Activated naive CD8-positive, alpha-beta T cell (primary cell): Measurements from ENCODE around the gene GABBR2.

Experiments
- H3K27ac Mint-ChIP-seq: one replicate; pipeline ENCODE4 v1.8.0; 2021; ENCODE audit warnings: mixed read lengths
- H3K27me3 Mint-ChIP-seq: one replicate; pipeline ENCODE4 v1.8.0; 2021; ENCODE audit warnings: mixed read lengths
- H3K36me3 Mint-ChIP-seq: one replicate; pipeline ENCODE4 v1.8.0; 2021; ENCODE audit warnings: mixed read lengths
- H3K4me1 Mint-ChIP-seq: one replicate; pipeline ENCODE4 v1.8.0; 2021; ENCODE audit warnings: low read depth, mixed read lengths
- H3K4me3 Mint-ChIP-seq: one replicate; pipeline ENCODE4 v1.8.0; 2021; ENCODE audit warnings: mild to moderate bottlenecking, mixed read lengths
- H3K9me3 Mint-ChIP-seq: one replicate; pipeline ENCODE4 v1.8.0; 2021; ENCODE audit warnings: low read depth, mixed read lengths

GABBR2 gene

DNA sequence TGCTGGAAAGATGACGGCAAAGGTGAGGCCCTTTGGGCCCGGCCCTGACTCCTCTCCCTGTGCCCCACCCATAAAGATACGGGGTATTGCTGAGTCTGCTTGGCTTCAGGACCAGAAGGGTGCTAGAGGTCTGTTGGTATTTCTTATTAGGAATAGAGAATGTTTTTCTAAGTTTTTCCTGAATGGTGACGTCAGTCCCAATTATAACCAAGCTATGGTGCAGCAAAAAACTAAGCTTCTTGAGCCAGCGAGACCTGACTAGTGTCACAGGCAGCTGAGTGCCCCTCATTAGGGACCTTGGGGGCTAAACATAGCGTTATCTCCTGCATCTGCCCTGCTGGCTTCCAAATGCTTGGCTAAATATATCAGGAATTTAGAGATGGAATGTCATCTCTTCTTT is 302.3 kb downstream of the GABBR2 start:
- no peak overlapping the region for H3K27ac Mint-ChIP-seq
- H3K4me3 Mint-ChIP-seq, result no peak overlapping the region
- H3K36me3 Mint-ChIP-seq, result no peaks in the 10 kb centered on the region
- peaks cover 2% of the 10 kb centered on the region for H3K4me1 Mint-ChIP-seq
- H3K27me3 Mint-ChIP-seq, result no peaks in the 10 kb centered on the region
- H3K9me3 Mint-ChIP-seq, result no peaks in the 10 kb centered on the region

DNA sequence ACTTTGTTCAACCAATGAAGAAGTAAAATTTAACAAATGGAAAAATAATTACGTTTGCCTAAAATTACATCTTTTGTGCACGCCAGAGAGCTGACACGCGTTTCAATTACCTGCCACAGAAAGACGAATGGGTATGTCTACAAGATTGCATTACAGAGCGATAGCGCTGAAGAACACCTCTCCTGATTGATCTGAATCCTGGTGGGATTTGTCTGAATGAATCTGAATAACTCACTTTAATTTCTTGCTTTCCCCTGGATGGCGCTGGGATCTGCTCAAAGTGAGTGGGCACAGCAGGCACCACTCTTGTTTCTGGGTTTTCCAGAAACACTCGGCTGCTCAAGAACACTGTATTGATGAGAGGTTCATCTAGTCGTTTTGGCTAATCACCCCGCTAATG is 304.5 kb downstream of the GABBR2 start:
- no peak overlapping the region for H3K27ac Mint-ChIP-seq
- no peaks in the 10 kb centered on the region for H3K27me3 Mint-ChIP-seq
- H3K4me3 Mint-ChIP-seq, result no peak overlapping the region
- H3K9me3 Mint-ChIP-seq, result no peaks in the 10 kb centered on the region
- no peaks in the 10 kb centered on the region for H3K36me3 Mint-ChIP-seq
- H3K4me1 Mint-ChIP-seq, result no peaks in the 10 kb centered on the region

DNA sequence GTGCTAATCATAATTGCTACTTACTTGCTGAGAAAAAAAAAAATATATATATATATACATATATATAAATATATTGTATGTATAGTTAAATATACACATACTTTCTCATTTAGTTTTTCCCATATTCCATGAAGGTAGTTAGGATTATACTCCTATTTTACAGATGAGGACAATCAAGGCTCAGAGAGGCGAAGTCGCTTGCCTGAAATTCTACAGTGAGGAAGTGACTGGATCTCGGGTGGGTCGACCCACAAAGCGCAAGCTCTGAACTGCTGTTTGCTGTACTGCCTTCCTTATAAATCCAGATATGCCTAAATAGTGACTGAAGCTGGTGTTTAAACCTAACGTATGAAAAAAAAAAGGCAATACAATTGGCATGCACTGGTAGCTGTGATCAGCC is 305.0 kb downstream of the GABBR2 start:
- peaks cover under 1% of the 10 kb centered on the region for H3K27me3 Mint-ChIP-seq
- H3K4me3 Mint-ChIP-seq, result no peak overlapping the region
- H3K36me3 Mint-ChIP-seq, result no peaks in the 10 kb centered on the region
- no peaks in the 10 kb centered on the region for H3K4me1 Mint-ChIP-seq
- no peak overlapping the region for H3K27ac Mint-ChIP-seq
- H3K9me3 Mint-ChIP-seq, result no peaks in the 10 kb centered on the region

DNA sequence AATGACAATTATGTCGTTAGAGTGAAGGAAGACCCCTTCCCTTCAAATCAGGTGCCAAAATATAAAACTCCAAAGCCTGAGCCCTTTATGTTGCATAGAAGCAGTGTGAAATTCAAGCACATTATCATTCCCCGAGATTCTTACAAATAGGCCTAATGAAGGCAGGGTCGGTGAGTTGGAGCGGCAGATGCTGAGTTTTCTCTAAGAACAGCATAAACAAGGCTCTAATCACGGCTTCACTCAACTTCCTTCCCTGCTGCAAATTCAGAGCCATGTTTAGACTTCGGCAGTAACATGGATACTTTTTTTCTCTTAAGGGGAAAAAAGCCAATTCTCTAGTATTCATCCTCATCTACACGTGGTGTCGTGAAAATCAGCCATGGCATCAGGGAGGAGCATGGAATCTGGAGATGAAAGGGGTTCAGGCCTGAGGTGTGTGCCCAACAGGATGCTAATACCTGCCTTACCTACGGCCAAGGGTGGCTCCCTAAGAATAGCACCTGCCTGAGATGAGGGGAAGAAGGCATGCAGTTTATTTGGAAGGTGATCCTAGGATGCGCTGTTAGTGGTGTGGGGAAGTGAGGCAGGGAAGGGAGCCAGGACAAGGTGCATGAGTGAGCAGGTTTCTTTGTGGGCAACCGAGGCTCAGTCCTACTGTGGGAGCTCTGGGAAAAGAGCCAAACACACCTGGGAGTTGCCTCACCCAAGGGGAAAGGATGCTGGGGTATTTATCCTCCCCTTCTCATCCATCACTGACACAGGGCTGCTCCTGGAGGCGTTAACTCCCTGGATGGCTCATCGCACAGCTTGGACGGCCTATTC is 306.5 kb downstream of the GABBR2 start:
- no peak overlapping the region for H3K4me3 Mint-ChIP-seq
- H3K9me3 Mint-ChIP-seq, result no peaks in the 10 kb centered on the region
- no peaks in the 10 kb centered on the region for H3K4me1 Mint-ChIP-seq
- peaks cover 8% of the 10 kb centered on the region for H3K27me3 Mint-ChIP-seq
- H3K36me3 Mint-ChIP-seq, result no peaks in the 10 kb centered on the region
- H3K27ac Mint-ChIP-seq, result no peak overlapping the region

DNA sequence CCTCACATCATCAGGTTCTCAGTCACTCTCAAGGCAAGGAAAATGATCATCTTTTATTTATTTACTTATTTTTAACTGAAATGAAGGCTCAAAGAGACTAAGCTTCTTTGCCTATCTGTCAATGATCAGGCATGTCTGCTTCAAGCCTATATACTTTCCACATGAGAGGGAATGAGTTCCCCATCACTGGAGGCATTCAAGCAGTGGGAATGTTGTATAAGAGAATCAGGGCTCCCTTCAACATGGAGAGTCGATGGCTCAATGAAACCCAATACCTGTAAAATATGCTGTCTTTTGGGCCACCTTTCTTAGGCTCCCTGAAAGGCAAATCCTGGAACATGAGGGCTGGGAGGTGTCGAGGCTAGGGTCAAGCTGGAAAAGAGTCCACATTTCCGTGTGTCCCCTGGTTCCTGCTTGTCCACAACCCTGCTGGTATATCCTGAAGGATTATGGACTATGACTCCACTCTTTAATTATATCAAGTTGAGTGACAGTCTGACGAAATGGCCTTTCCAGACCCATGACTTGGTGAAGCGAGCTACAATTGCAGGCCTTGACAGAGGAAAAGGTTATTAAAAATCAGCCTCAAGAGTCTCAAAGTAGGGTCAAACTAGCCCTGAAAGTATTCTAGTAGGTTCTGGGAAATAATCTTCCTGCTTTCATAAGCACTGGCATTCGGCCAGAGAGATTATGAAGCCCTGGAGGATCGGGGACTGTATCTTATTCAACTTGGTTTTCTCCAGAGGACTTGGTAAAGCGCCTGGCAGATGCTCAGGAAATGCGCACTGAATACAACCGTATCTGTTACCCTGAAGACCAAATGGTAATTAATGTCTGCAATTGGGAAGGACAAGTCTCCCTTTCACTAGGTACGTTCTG is 307.4 kb downstream of the GABBR2 start:
- H3K4me1 Mint-ChIP-seq, result no peaks in the 10 kb centered on the region
- H3K36me3 Mint-ChIP-seq, result no peaks in the 10 kb centered on the region
- H3K4me3 Mint-ChIP-seq, result no peak overlapping the region
- peaks cover 9% of the 10 kb centered on the region for H3K27me3 Mint-ChIP-seq
- no peak overlapping the region for H3K27ac Mint-ChIP-seq
- no peaks in the 10 kb centered on the region for H3K9me3 Mint-ChIP-seq

DNA sequence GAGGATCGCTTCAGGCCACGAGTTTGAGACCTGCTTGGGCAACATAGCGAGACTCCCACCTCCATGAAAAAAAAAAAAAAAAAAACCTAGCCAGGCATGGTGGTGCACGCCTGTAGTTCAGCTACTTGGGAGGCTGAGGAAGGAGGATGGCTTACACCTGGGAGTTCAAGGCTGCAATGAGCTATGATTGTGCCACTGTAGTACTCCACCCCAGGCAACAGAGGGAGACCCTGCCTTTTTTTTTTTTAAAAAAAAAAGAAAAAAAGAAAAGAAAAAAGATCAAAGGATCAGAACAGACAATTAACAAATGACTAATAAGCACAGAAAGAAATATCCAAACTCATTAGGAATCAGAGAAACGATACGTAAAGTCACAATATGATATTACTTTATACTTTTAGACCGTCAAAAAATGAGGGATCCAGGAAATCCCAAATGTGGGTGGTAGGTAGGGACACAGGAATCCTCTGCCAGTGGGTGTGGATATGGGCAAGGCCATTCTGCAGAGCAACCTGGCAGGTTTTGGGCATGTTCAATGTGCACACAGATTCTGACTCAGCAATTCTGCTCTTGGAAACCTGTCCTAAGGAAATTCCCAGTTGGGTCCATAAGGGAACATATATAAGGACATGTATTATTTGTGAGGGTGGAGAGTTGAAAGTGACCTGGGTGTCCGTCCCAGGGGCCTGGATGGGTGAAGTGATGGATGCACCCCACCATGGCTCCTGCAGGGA is 308.6 kb downstream of the GABBR2 start:
- no peaks in the 10 kb centered on the region for H3K36me3 Mint-ChIP-seq
- H3K27me3 Mint-ChIP-seq, result peaks cover 13% of the 10 kb centered on the region
- no peaks in the 10 kb centered on the region for H3K4me1 Mint-ChIP-seq
- no peak overlapping the region for H3K27ac Mint-ChIP-seq
- H3K4me3 Mint-ChIP-seq, result no peak overlapping the region
- H3K9me3 Mint-ChIP-seq, result no peaks in the 10 kb centered on the region

DNA sequence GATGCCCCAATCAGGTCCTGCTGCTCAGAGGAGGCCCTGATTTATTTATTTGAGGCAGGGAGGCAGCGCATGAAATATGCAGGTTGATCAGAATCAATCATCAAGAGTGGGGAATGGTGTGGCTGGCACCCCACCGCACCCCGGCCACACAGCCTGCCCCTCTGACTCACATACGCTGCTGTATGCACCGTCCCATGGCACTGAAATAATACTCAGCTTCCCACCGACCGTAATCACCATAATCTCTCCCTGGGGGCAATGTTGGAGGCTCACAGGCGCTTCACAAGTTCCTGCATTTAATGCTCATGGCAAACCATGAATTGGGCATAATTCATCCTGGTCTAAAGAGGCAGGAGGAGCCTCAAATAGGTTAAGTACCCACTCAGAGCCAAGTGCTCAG is 312.1 kb downstream of the GABBR2 start:
- H3K27ac Mint-ChIP-seq, result no peak overlapping the region
- peaks cover 8% of the 10 kb centered on the region for H3K9me3 Mint-ChIP-seq
- H3K4me3 Mint-ChIP-seq, result no peak overlapping the region
- H3K36me3 Mint-ChIP-seq, result peaks cover 5% of the 10 kb centered on the region
- peaks cover 9% of the 10 kb centered on the region for H3K4me1 Mint-ChIP-seq
- peaks cover 16% of the 10 kb centered on the region for H3K27me3 Mint-ChIP-seq

DNA sequence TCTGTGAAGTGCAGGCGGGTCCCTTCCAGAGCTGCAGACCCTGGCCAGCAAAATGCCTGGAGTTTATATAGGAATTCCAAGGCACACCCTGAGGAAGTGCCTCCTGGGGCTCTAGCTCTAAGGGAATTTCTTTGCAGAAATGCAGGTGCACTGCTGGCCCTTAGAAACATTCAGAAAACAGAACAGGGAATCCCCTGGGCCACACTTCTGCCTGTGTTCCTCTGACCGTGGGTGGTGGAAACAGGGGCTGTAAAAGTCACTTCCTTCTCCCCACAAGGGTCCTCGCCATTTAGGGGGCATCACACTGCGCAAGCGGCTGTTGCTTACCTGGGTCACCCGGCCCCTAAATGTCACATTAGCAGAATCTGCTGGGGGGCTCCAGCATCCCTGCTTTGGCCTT is 312.5 kb downstream of the GABBR2 start:
- Mint-ChIP-seq H3K4me1 (peaks cover 13% of the 10 kb centered on the region), H3K36me3 (peaks cover 5% of the 10 kb centered on the region), H3K9me3 (peaks cover 8% of the 10 kb centered on the region), H3K27ac (no peak overlapping the region), H3K4me3 (no peak overlapping the region), H3K27me3 (peaks cover 16% of the 10 kb centered on the region)

DNA sequence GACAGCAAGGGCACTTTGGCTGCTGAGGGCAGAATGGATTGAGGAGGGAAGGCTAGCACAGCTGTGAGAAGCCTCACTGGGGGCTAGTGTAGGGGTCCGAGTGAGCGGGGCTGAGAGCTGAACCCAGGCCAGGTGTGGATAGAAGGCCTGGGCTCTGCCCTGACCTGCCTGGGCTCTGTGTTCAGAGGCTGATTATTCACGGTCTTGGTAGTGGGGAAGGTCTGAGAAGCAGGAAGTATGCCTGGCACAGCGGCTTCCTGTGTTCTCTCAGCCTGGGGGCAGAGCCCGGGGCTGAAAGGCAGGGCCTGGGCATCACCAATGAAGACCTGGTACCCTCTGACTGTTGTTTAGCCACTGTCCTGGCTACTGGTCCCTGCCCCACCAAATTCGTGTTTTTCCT is 316.9 kb downstream of the GABBR2 start:
- Mint-ChIP-seq H3K27me3 (peaks cover 8% of the 10 kb centered on the region), H3K4me3 (no peak overlapping the region), H3K27ac (peak overlapping the region; percentile 51), H3K4me1 (peaks cover 17% of the 10 kb centered on the region), H3K36me3 (peaks cover 5% of the 10 kb centered on the region), H3K9me3 (peaks cover 8% of the 10 kb centered on the region)

DNA sequence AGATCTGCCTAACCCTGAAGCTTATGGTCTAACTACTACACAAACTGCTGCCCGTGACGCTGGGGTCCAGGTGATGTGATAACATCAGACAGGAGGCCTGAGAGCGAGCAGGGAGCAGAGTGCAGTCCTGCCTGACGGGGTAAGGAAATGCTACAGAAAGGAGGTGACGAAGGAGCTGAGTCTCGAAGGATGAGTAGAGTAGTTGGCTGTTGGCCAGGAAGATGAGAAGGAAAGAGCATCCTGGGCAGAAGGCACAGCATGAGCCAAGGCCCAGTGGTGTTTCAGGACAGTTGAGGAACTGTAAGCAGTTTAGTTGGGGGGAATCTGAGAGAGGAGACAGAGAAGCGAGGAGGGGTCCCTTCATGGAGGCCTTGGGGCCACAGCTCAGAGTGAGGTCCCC is 317.3 kb downstream of the GABBR2 start:
- peak overlapping the region; percentile 0 for H3K4me3 Mint-ChIP-seq
- H3K36me3 Mint-ChIP-seq, result peaks cover 5% of the 10 kb centered on the region
- peaks cover 8% of the 10 kb centered on the region for H3K9me3 Mint-ChIP-seq
- peak overlapping the region; percentile 51 for H3K27ac Mint-ChIP-seq
- H3K4me1 Mint-ChIP-seq, result peaks cover 17% of the 10 kb centered on the region
- peaks cover 7% of the 10 kb centered on the region for H3K27me3 Mint-ChIP-seq

DNA sequence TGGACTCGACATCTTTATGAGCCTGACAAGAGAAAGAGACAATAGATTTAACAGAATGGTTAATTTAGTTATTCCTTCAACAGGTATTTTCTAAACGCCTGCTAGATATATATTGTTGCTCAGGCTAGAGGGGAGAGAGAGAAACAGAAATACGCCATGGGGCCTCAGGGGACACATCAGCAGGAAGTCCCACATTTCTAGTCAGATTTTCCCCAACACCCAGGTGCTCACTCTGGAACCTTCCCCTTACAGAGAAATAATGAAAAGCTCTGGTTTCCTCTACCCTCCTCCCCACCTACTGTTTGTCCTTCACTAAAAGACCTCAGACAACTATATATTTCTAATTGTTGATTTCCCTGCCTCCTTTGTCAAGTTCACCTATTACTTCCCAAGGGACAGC is 323.0 kb downstream of the GABBR2 start:
- Mint-ChIP-seq H3K4me3 (no peak overlapping the region), H3K9me3 (no peaks in the 10 kb centered on the region), H3K27me3 (no peaks in the 10 kb centered on the region), H3K4me1 (no peaks in the 10 kb centered on the region), H3K36me3 (no peaks in the 10 kb centered on the region), H3K27ac (no peak overlapping the region)

DNA sequence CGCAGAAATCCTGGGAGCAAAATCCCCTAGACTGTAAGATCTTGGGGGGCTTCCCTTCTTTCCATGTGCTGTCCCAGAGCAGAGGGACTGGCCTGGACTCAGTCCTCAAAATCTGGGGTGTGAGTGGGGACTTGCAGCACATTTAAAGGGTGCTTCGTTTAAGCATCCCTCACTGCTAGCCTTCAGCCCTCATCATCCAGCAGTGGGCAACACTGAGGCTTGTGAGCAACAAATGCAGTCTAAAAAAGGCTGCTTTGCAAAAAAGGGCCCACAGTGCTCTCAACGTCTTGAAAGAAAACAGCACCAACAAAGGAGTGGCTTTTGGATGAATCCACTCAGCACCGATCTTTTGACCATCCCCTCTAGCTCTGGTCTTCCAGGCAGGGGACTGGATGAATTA is 325.0 kb downstream of the GABBR2 start:
- Mint-ChIP-seq H3K4me1 (no peaks in the 10 kb centered on the region), H3K36me3 (no peaks in the 10 kb centered on the region), H3K27ac (no peak overlapping the region), H3K27me3 (no peaks in the 10 kb centered on the region), H3K4me3 (no peak overlapping the region), H3K9me3 (no peaks in the 10 kb centered on the region)

DNA sequence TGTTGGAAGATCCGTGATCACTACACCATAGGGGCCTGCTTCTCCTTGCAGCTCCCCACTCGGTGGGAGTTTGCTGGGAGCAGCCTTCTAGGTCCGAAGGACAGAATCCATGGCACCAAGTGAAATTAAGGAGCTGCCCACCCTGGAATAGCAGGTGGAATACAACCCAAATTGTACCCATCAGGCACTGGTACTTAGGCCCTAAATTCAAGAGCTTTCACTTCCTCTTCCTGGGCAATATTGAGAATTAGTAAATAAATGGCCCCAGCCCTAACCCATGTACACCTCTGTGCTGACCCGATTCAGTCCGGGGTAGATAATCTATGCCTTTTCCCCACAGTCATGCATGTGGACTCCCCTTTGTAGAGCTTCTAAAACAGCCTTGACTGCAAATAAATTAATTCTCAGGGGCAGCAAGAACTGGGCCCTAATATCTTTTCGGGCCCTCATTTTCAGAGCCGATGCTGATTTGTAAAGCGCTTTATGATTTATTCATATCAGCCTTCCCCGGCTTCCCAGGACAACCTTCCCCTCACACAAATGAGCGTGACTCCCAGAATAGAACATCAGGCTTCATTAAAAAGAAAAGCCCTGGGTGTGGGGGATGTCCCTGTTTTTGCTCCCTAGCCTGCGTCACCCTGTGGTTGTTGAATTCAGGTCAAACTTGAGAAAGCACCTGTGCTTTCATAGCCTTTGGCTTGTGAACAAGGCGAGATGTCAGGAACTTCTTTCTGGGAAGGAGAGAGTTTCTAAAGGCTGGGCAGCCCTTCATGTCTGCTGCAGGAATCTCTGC is 327.2 kb downstream of the GABBR2 start:
- Mint-ChIP-seq H3K4me3 (no peak overlapping the region), H3K4me1 (no peaks in the 10 kb centered on the region), H3K36me3 (no peaks in the 10 kb centered on the region), H3K9me3 (no peaks in the 10 kb centered on the region), H3K27ac (no peak overlapping the region), H3K27me3 (no peaks in the 10 kb centered on the region)

DNA sequence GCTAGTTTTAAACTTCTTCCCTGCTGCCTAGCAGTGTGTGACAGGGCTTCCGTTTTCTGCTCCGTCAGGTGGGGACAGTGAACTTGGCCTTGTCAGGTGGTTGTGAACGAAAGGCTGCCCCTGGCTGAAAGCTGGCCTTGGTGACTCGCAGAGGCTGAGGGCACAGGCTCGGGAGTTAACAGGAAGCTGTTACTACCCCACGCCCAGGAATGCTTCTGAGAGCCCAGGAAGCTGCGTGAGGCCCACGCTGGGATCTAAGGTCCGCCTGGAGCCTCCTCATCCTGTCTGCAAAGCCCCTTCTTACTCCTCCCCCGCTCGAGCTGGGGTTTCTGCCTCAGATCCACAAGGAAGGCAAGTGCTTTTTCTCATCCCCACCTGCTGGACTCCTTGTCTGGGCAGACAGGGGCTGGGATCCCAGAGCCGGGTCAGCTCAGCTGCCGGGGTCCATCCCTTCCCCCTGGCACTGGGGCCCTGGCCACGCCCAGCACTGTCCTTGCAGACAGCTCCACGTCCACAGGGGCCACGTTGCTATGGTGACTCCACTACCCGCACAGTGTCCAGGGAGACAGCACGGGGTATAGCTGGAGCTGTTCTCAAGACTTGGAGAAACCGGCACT is 328.6 kb downstream of the GABBR2 start:
- H3K27ac Mint-ChIP-seq, result no peak overlapping the region
- no peak overlapping the region for H3K4me3 Mint-ChIP-seq
- H3K4me1 Mint-ChIP-seq, result no peaks in the 10 kb centered on the region
- H3K36me3 Mint-ChIP-seq, result no peaks in the 10 kb centered on the region
- no peaks in the 10 kb centered on the region for H3K9me3 Mint-ChIP-seq
- H3K27me3 Mint-ChIP-seq, result no peaks in the 10 kb centered on the region
